Naive thymus-derived CD4-positive, alpha-beta T cell (primary cell): ENCODE results near the gene UNC13B. TPM values are rescaled to one million over a fixed set of nuclear protein-coding genes. Genes with fewer than 3 reads are reported as not detected.
A peak's percentile ranks its signal among the peaks of the same experiment; 100 is the strongest.

Experiments
- ATAC-seq: fragments of 150-1000 bp; cut with Tn5 transposase; 2 replicates; pipeline ENCODE4 v1.10.0; 2021; ENCODE audit warnings: mild to moderate bottlenecking, moderate library complexity
- CTCF ChIA-PET: fragments of 350-600 bp; sonication (Branson Sonifier 250); formaldehyde crosslinking; loops from one replicate; lab custom pipeline; 2021; ENCODE audit warnings: antibody characterized with exemption; lab: Charles Lee
- POLR2A ChIA-PET: fragments of 350-600 bp; sonication (Branson Sonifier 250); formaldehyde crosslinking; loops from one replicate; lab custom pipeline; 2021; ENCODE audit warnings: antibody characterized with exemption, inconsistent platforms; lab: Charles Lee
- DNase-seq, 9 donors: peaks; one replicate each; pipeline versions ENCODE4 v3.0.0 to v3.0.0-alpha.2; 2020 to 2022; ENCODE audit warnings: mixed read lengths in 1 of 9
- H3K27ac ChIP-seq: one replicate; pipeline ENCODE4 v1.7.0; 2013; ENCODE audit warnings: mild to moderate bottlenecking, low read depth, low read length, moderate library complexity
- H3K27me3 ChIP-seq, 2 donors: one replicate each; pipeline ENCODE4 v1.7.0; 2013; ENCODE audit warnings: low read length in 2 of 2, mild to moderate bottlenecking in 2 of 2, moderate library complexity in 2 of 2; ENCODE audit not compliant: control insufficient read depth in 2 of 2, insufficient read depth in 2 of 2
- H3K36me3 ChIP-seq, 3 experiments: 1 replicate in 2 of 3; 2 replicates in 1 of 3; pipeline ENCODE4 v1.7.0; 2013; ENCODE audit warnings: low read length in 3 of 3, mild to moderate bottlenecking in 3 of 3, moderate library complexity in 1 of 3; ENCODE audit not compliant: insufficient read depth in 3 of 3, control insufficient read depth in 2 of 3
- H3K4me1 ChIP-seq, 2 donors: one replicate each; pipeline ENCODE4 v1.7.0; 2013; ENCODE audit warnings: low read length in 2 of 2, mild to moderate bottlenecking in 2 of 2, moderate library complexity in 1 of 2; ENCODE audit not compliant: control insufficient read depth in 2 of 2, insufficient read depth in 2 of 2
- H3K4me3 ChIP-seq: 2 replicates; pipeline ENCODE4 v1.7.0; 2013; ENCODE audit warnings: mild to moderate bottlenecking, low read length
- H3K9me3 ChIP-seq, 3 experiments: 1 replicate in 2 of 3; 2 replicates in 1 of 3; pipeline ENCODE4 v1.7.0; 2013; ENCODE audit warnings: low read length in 3 of 3; ENCODE audit not compliant: control insufficient read depth in 2 of 3
- H3K27ac Mint-ChIP-seq, 9 donors: one replicate each; pipeline ENCODE4 v1.8.0; 2020 to 2022; ENCODE audit warnings: mixed read lengths in 9 of 9, mild to moderate bottlenecking in 8 of 9, moderate library complexity in 5 of 9, inconsistent platforms in 2 of 9
- H3K27me3 Mint-ChIP-seq, 5 donors: one replicate each; pipeline ENCODE4 v1.8.0; 2021 to 2022; ENCODE audit warnings: mixed read lengths in 5 of 5, mild to moderate bottlenecking in 1 of 5
- H3K36me3 Mint-ChIP-seq, 5 donors: one replicate each; pipeline ENCODE4 v1.8.0; 2020 to 2022; ENCODE audit warnings: mixed read lengths in 5 of 5, mild to moderate bottlenecking in 3 of 5, inconsistent platforms in 1 of 5
- H3K4me1 Mint-ChIP-seq, 7 donors: one replicate each; pipeline ENCODE4 v1.8.0; 2020 to 2022; ENCODE audit warnings: mixed read lengths in 7 of 7, mild to moderate bottlenecking in 3 of 7, inconsistent platforms in 1 of 7
- H3K4me3 Mint-ChIP-seq, 10 donors: one replicate each; pipeline ENCODE4 v1.8.0; 2020 to 2022; ENCODE audit warnings: mild to moderate bottlenecking in 10 of 10, mixed read lengths in 10 of 10, moderate library complexity in 6 of 10, inconsistent platforms in 2 of 10
- H3K9me3 Mint-ChIP-seq, 11 donors: one replicate each; pipeline ENCODE4 v1.8.0; 2020 to 2022; ENCODE audit warnings: mixed read lengths in 11 of 11, mild to moderate bottlenecking in 4 of 11, inconsistent platforms in 1 of 11, moderate library complexity in 1 of 11
- intact Hi-C, 2 donors: fragments of 100-400 bp; cut with micrococcal nuclease; formaldehyde crosslinking; loops; one replicate each; pipeline ENCODE4 v1.15.1; 2023
- polyA plus RNA-seq, 2 donors: library from polyadenylated mRNA; unstranded; fragments of 300-500 nt; fragmentation: Illumina TruSeq; gene quantifications; one replicate each; pipeline ENCODE4 v1.2.3, GENCODE V29; 2021
- total RNA-seq, 6 experiments: library from RNA in 5 of 6; stranded (reverse) in 5 of 6; gene quantifications; 1 replicate in 5 of 6; 2 replicates in 1 of 6; pipeline ENCODE4 v1.2.3 and lab custom pipeline; 2021 to 2026

Gene UNC13B
- total and polyA plus RNA-seq, 7 experiments from 2014 or later: 0.21 to 1.6 (median 0.85) TPM

DNA sequence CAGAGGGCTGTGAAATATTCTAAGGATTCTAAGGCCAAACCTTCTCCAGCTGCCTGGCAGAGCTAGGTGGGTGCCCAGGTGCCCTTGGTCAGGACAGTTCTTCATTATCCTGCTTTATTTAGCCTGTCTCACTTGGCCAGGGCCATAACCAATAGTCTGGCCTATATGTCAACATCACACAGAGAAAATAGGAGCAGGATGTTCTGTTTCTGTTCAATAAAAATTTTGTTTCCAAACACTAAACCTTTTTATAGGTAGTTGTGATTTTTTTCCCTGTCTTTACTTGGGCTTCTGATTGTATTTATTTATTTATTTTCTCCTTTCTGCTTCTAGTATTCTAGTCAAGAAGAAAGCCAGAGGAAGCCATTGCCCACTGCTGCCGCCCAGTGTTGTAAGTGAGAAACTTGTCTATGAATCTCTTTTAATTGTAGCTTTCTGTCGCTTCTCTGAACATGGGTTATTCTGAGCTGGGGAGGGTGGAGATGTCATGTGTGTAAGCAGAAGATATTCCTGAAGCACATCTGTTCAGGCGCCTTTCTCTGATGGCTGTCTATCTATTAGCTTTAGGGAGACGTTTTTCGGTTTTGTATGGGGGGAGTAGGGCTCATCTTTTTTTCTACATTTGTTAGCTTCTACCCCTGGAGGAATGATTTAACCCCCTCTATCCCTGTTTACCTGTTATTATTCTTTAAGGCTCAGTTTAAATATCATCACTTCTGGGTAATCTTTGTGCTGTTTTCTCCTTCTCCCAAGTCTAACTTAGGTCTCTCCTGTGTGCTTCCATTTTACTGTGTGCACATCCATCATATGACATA, 97.1 kb downstream of the UNC13B start:
- intact Hi-C loops: loop anchor here (1.0 to 10.0 kb wide), 5 partner anchors 97 to 360 kb away; partner anchors contain the start of gene UNC13B (in 1 of the 2)
- H3K27me3 Mint-ChIP-seq: peaks cover 0 to 12% (median 6%) of the 10 kb centered on the region in 5 donors
- DNase-seq (peak in 7 of 9 donors; percentile 12 to 51 (median 38)), ATAC-seq (peak; percentile 58)
- H3K4me3 ChIP-seq: no peak overlapping the region
- H3K36me3 ChIP-seq: no peaks in the 10 kb centered on the region
- H3K27ac Mint-ChIP-seq: no peak overlapping the region
- H3K27me3 ChIP-seq: no peaks in the 10 kb centered on the region
- no peaks in the 10 kb centered on the region for H3K9me3 ChIP-seq
- no peak overlapping the region for H3K4me3 Mint-ChIP-seq
- ChIA-PET POLR2A (no interaction called here), CTCF (interaction anchor here (0.5 to 2.6 kb wide), 8 partner anchors 9 to 359 kb away, joined by 3 to 19 read pairs (median 4); partner anchors contain the start of gene ATOSB)
- no peaks in the 10 kb centered on the region for H3K4me1 Mint-ChIP-seq
- peaks cover 0 to 2% (median 0%) of the 10 kb centered on the region in 11 donors for H3K9me3 Mint-ChIP-seq
- H3K36me3 Mint-ChIP-seq: no peaks in the 10 kb centered on the region
- no peak overlapping the region for H3K27ac ChIP-seq
- no peaks in the 10 kb centered on the region for H3K4me1 ChIP-seq

DNA sequence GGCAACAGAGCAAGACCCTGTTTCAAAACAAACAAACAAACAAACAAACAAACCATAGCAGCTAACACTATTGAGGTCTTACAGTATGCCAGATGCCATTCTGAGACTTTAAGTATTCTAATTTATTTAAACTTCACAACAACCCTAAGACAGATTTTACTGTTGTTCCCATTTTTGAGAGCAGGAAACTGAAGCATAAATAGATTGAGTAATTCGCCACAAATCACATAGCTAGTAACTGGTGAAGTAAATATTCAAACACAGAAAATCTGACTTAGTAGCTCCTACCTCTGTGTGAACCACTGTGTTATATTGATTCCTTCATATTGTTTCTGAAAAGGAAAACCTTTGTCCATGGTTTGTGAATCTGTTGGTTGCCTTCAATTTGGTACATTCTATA, 98.4 kb downstream of the UNC13B start:
- Histone ChIP-seq H3K4me3 (no peak overlapping the region), H3K4me1 (no peaks in the 10 kb centered on the region), H3K9me3 (no peaks in the 10 kb centered on the region), H3K27ac (no peak overlapping the region), H3K27me3 (no peaks in the 10 kb centered on the region), H3K36me3 (no peaks in the 10 kb centered on the region)
- no peaks in the 10 kb centered on the region for H3K36me3 Mint-ChIP-seq
- no peaks in the 10 kb centered on the region for H3K4me1 Mint-ChIP-seq
- peaks cover 0 to 16% (median 7%) of the 10 kb centered on the region in 5 donors for H3K27me3 Mint-ChIP-seq
- DNase-seq (no peak), ATAC-seq (no peak)
- peaks cover 0 to 2% (median 0%) of the 10 kb centered on the region in 11 donors for H3K9me3 Mint-ChIP-seq
- POLR2A ChIA-PET: no interaction called here
- CTCF ChIA-PET: interaction anchor here (0.5 to 2.6 kb wide), 4 partner anchors 10 to 143 kb away, joined by 3 to 19 read pairs (median 6); no protein-coding TSS in a partner anchor
- no peak overlapping the region for H3K4me3 Mint-ChIP-seq
- intact Hi-C loops: no loop called here
- H3K27ac Mint-ChIP-seq: no peak overlapping the region

DNA sequence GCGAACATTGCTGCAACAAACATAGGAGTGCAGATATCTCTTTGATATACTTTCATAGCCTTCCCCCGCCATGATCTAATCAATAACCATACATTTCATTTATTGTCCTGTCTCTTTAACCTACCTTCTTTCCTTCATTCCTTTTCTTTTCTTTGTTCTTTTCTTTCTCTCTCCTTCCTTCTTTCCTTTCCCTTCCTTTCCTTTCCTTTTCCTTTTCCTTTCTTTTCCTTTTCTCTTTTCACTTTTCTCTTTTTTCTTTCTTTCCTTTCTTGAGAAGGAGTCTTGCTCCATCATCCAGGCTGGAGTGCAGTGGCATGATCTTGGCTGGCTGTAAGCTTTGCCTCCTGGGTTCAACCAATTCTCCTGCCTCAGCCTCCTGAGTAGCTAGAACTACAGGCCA, 100.3 kb downstream of the UNC13B start:
- H3K4me1 ChIP-seq: no peaks in the 10 kb centered on the region
- Mint-ChIP-seq H3K9me3 (peaks cover 0 to 2% (median 0%) of the 10 kb centered on the region in 11 donors), H3K4me1 (no peaks in the 10 kb centered on the region), H3K4me3 (no peak overlapping the region), H3K36me3 (no peaks in the 10 kb centered on the region), H3K27ac (no peak overlapping the region), H3K27me3 (peaks cover 0 to 19% (median 10%) of the 10 kb centered on the region in 5 donors)
- no peak overlapping the region for H3K4me3 ChIP-seq
- no peaks in the 10 kb centered on the region for H3K36me3 ChIP-seq
- ChIA-PET CTCF (no interaction called here), POLR2A (no interaction called here)
- intact Hi-C loops: no loop called here
- H3K27ac ChIP-seq: no peak overlapping the region
- no peaks in the 10 kb centered on the region for H3K27me3 ChIP-seq
- no peaks in the 10 kb centered on the region for H3K9me3 ChIP-seq
- ATAC-seq (no peak), DNase-seq (no peak)

DNA sequence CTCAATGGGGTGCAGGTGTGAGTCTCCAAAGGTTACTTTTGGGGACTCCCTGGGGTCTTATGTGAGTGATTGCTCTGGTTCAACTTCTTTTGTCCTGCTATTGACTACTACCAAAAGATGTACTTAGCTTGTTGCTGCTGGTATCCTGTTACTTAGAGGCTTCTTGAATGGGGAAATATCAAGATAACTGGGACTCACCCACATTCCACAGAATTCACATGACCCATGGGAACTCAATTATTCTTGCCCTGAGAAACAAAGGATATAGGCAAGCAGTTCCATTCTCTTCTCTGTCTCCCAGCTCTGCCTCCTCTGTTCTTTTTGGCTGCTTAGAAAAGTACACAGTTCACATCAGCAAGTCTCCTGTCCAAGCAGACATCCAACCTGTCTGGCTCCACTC, 105.9 kb downstream of the UNC13B start:
- H3K9me3 Mint-ChIP-seq: no peaks in the 10 kb centered on the region
- CTCF ChIA-PET: interaction anchor here (1.3 kb wide), 1 partner anchor 9 kb away, joined by 3 read pairs; no protein-coding TSS in a partner anchor
- H3K4me1 Mint-ChIP-seq: no peaks in the 10 kb centered on the region
- H3K27ac Mint-ChIP-seq: no peak overlapping the region
- no peak for DNase-seq
- peaks cover 0 to 31% (median 25%) of the 10 kb centered on the region in 5 donors for H3K27me3 Mint-ChIP-seq
- no peaks in the 10 kb centered on the region for H3K36me3 ChIP-seq
- no peaks in the 10 kb centered on the region for H3K4me1 ChIP-seq
- POLR2A ChIA-PET: no interaction called here
- H3K36me3 Mint-ChIP-seq: no peaks in the 10 kb centered on the region
- H3K4me3 Mint-ChIP-seq: no peak overlapping the region
- ATAC-seq: no peak
- H3K27ac ChIP-seq: no peak overlapping the region
- peaks cover 0 to 4% of the 10 kb centered on the region in 2 donors for H3K27me3 ChIP-seq
- H3K9me3 ChIP-seq: no peaks in the 10 kb centered on the region
- no peak overlapping the region for H3K4me3 ChIP-seq
- intact Hi-C loops: no loop called here

DNA sequence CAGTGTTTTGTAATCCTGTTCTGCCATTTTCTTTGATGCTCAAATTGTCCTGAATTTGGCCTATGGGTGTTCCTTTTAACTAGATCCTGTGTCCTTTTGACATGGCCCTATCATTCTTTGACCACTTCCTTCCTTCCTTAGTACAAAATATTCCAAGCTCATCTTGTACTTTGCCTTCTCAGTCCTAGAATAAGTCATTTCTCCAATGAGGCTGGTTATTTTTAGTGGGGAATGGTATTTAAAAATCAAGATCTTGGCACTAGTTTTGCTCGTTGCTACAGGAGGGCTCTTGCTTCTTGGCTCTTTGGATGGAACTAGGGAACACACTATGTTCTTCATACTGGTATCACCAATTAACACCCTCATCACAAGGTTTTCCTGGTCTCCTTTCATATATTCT, 108.1 kb downstream of the UNC13B start:
- H3K4me3 ChIP-seq: no peak overlapping the region
- intact Hi-C loops: no loop called here
- Mint-ChIP-seq H3K36me3 (no peaks in the 10 kb centered on the region), H3K27me3 (peaks cover 0 to 29% (median 18%) of the 10 kb centered on the region in 5 donors), H3K4me3 (no peak overlapping the region), H3K4me1 (no peaks in the 10 kb centered on the region), H3K9me3 (no peaks in the 10 kb centered on the region), H3K27ac (no peak overlapping the region)
- DNase-seq (no peak), ATAC-seq (no peak)
- no peak overlapping the region for H3K27ac ChIP-seq
- no peaks in the 10 kb centered on the region for H3K4me1 ChIP-seq
- peaks cover 0 to 4% of the 10 kb centered on the region in 2 donors for H3K27me3 ChIP-seq
- H3K9me3 ChIP-seq: no peaks in the 10 kb centered on the region
- no peaks in the 10 kb centered on the region for H3K36me3 ChIP-seq
- CTCF ChIA-PET: interaction anchor here (0.6 to 0.7 kb wide), 2 partner anchors 10 to 156 kb away, joined by 3 read pairs; no protein-coding TSS in a partner anchor
- POLR2A ChIA-PET: no interaction called here

DNA sequence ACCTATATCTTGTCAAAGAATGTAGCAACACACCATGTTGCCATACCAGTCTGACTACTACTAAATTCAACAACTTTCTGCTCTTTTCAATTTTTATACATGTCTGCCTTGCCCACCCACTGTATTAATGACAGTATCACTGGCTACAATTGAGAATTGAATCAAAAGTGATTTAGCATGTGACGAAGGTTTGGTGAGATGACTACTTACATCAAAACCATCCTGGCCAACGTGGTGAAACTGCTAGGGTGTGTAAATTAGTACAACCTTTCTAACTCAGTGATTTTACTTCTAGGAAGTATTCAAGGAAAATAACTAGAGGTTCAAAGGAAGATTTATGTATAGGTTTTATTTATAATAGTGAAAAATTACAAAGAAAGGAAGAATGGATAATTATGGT, 109.8 kb downstream of the UNC13B start:
- Histone ChIP-seq H3K9me3 (no peaks in the 10 kb centered on the region), H3K27me3 (peaks cover 0 to 4% of the 10 kb centered on the region in 2 donors), H3K27ac (no peak overlapping the region), H3K4me3 (no peak overlapping the region), H3K4me1 (no peaks in the 10 kb centered on the region), H3K36me3 (no peaks in the 10 kb centered on the region)
- DNase-seq: no peak
- CTCF ChIA-PET: no interaction called here
- peaks cover 0 to 28% (median 18%) of the 10 kb centered on the region in 5 donors for H3K27me3 Mint-ChIP-seq
- intact Hi-C loops: no loop called here
- no peaks in the 10 kb centered on the region for H3K9me3 Mint-ChIP-seq
- no peak overlapping the region for H3K4me3 Mint-ChIP-seq
- POLR2A ChIA-PET: no interaction called here
- no peak overlapping the region for H3K27ac Mint-ChIP-seq
- H3K36me3 Mint-ChIP-seq: peaks cover 0 to 2% (median 0%) of the 10 kb centered on the region in 5 donors
- H3K4me1 Mint-ChIP-seq: peaks cover 4 to 7% (median 5%) of the 10 kb centered on the region in 7 donors
- ATAC-seq: no peak
